Psoas muscle (tissue), 8 donors: ENCODE data around the gene TYW1B. TPM values are rescaled to one million over a fixed set of nuclear protein-coding genes. Genes with fewer than 3 reads are reported as not detected.
"Not testable (repeated sequence)": the region's sequence is repeated elsewhere in the genome, so short reads cannot be mapped to it uniquely, and the experiment has no call there.

Experiments
- ATAC-seq, 4 donors: fragments of 200-7000 bp; cut with Tn5 transposase; one replicate each; pipeline ENCODE4 v1.9.1; 2020; ENCODE audit warnings: moderate library complexity in 3 of 4, mild to moderate bottlenecking in 2 of 4
- DNase-seq, 2 donors: peaks; one replicate each; pipeline ENCODE4 v3.0.0-alpha.2; 2020
- H3K27ac ChIP-seq: fragments of 200-600 bp; one replicate; pipeline ENCODE4 v1.8.0; 2022
- H3K27me3 ChIP-seq, 3 donors: fragments of 200-600 bp in 1 of 3; one replicate each; pipeline versions ENCODE4 v1.6.1 to v1.8.0; 2013 to 2022; ENCODE audit warnings: low read length in 2 of 3, mild to moderate bottlenecking in 2 of 3, moderate library complexity in 1 of 3; ENCODE audit not compliant: insufficient read depth in 3 of 3
- H3K36me3 ChIP-seq, 2 donors: fragments of 200-600 bp in 1 of 2; one replicate each; pipeline versions ENCODE4 v1.6.1 to v1.8.0; 2013 to 2022; ENCODE audit warnings: low read depth in 1 of 2, mild to moderate bottlenecking in 1 of 2, moderate library complexity in 1 of 2; ENCODE audit not compliant: insufficient read depth in 1 of 2
- H3K4me1 ChIP-seq: fragments of 200-600 bp; one replicate; pipeline ENCODE4 v1.8.0; 2022
- H3K4me3 ChIP-seq: fragments of 200-600 bp; one replicate; pipeline ENCODE4 v1.8.0; 2022; ENCODE audit warnings: mild to moderate bottlenecking
- H3K9me3 ChIP-seq: fragments of 200-600 bp; one replicate; pipeline ENCODE4 v1.8.0; 2022
- WGBS, 3 donors: extraction: QIAGEN DNeasy Blood & Tissue Kit; methylation state at CpG; one replicate each; pipeline versions ENCODE4 v1.1.6 to v1.1.7; 2013; 5-methylcytosine and 5-hydroxymethylcytosine counted together
- intact Hi-C, 2 donors: fragments of 100-400 bp; cut with DNase I; formaldehyde crosslinking; loops; one replicate each; pipeline versions ENCODE4 v1.11.0 to v1.14.2; 2022
- polyA plus RNA-seq, 3 donors: library from polyadenylated mRNA; stranded (reverse); fragments of 200-250 nt; gene quantifications; one replicate each; pipeline ENCODE4 v1.2.3, GENCODE V29; 2013
- total RNA-seq, 4 donors: library from RNA; stranded (reverse); fragmentation: NEBNext Ultra II Directional in 2 of 4; extraction: Animal tissue kit (Norgen Biotek cat#: 25700) in 2 of 4; gene quantifications; one replicate each; pipeline versions ENCODE4 v1.2.1 to v1.2.4, GENCODE V29; 2021 to 2023
- TF ChIP-seq, protein P1 (sequence below): fragments of 200-600 bp; IDR thresholded peaks from one replicate; pipeline ENCODE4 v1.8.0; 2022; ENCODE audit warnings: antibody characterized with exemption
- donor health status: healthy with polysubstance abuse.
- donor health status: DM: no; HTN: no; CAD: no; lungs with moderate emphysema.
- donor health status: Bipolar disorder and iron deficiency.
- donor health status: healthy.
- donor health status: DM: yes; HTN: yes; CAD: no.
- donor health status: DM: no; HTN: no; CAD: no.
- donor health status: DM: no; HTN: no; CAD: no.
- donor health status: DM: yes; HTN: yes; CAD: no.

The TYW1B gene
- total and polyA plus RNA-seq, 7 donors, result 1.1 to 6.5 (median 1.9) TPM

DNA sequence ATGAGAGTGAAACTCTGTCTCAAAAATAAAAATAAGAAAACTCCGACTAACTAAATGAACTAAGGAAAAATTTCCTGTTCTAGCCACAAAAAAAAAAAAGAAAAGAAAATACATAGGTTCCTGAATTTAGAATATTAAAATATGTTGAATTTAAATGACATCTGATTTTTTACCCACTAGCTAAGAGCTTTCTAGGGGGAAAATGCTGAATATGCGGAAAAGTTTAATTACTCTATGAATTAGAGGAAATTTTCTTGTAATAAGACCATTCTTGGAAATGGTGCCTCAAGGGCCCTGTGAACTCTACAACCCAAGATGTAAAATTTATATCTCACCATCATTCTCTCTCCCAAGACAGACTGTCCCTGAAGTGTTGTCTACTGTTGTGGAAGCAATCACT lies 250.9 kb downstream of the TYW1B start:
- H3K27ac ChIP-seq, result no peak overlapping the region
- no peaks in the 10 kb centered on the region for H3K27me3 ChIP-seq
- no peak for DNase-seq
- H3K4me1 ChIP-seq, result no peaks in the 10 kb centered on the region
- H3K9me3 ChIP-seq, result no peaks in the 10 kb centered on the region
- TF ChIP-seq, protein P1, sequence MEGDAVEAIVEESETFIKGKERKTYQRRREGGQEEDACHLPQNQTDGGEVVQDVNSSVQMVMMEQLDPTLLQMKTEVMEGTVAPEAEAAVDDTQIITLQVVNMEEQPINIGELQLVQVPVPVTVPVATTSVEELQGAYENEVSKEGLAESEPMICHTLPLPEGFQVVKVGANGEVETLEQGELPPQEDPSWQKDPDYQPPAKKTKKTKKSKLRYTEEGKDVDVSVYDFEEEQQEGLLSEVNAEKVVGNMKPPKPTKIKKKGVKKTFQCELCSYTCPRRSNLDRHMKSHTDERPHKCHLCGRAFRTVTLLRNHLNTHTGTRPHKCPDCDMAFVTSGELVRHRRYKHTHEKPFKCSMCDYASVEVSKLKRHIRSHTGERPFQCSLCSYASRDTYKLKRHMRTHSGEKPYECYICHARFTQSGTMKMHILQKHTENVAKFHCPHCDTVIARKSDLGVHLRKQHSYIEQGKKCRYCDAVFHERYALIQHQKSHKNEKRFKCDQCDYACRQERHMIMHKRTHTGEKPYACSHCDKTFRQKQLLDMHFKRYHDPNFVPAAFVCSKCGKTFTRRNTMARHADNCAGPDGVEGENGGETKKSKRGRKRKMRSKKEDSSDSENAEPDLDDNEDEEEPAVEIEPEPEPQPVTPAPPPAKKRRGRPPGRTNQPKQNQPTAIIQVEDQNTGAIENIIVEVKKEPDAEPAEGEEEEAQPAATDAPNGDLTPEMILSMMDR, result no peak
- no peaks in the 10 kb centered on the region for H3K36me3 ChIP-seq
- H3K4me3 ChIP-seq, result no peak overlapping the region
- whole genome bisulfite sequencing, 3 donors, result 97% methylated on average over 2 of the region's 2 CpGs
- ATAC-seq, result no peak
- intact Hi-C loops, result no loop called here

DNA sequence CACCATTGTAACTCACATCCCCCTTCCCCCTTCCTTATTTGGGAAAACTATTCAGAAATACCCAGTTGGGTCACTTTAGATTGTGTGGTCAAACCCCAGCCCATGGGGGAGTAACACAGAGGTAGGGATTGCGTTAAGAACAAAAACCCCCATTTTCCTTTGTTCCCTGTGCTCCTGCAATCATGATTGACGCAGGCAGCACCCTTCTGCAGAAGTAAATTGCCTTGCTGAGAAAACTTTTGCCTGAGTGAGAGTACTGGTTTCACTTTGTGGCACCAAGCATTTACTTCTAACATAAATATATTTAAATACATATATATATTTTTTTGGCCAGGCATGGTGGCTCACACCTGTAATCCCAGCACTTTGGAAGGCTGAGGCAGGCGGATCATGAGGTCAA lies 266.0 kb downstream of the TYW1B start:
- 93 to 99% (median 95%) methylated on average over 3 of the region's 3 CpGs for WGBS, 3 donors
- H3K27me3 ChIP-seq, H3K27ac ChIP-seq, intact Hi-C loops, ATAC-seq, H3K36me3 ChIP-seq, DNase-seq, H3K4me3 ChIP-seq, H3K9me3 ChIP-seq, H3K4me1 ChIP-seq: not testable (repeated sequence)

DNA sequence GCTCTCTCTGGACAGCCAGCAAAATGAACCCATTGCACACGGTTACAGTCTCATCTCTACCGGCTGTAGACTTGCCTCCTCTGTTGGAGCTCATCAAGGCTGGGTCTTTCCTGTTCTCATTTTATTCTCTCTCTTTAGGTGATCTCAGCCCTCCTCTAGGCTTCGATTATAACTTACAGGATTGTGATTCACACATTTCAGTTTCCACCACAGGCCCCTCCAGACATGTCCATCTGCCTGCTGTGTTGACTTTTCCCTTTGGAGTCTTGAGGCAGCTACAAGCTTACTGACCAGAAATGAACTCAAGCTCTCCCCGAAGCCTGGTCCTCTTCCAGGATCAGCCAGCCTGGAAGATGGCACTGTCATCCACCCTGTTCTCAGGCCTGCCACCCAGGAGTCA lies 268.5 kb downstream of the TYW1B start:
- H3K36me3 ChIP-seq, H3K9me3 ChIP-seq, DNase-seq, H3K27ac ChIP-seq, H3K27me3 ChIP-seq, H3K4me1 ChIP-seq, intact Hi-C loops, ATAC-seq, H3K4me3 ChIP-seq: not testable (repeated sequence)
- 92 to 96% (median 95%) methylated on average over 3 of the region's 4 CpGs for WGBS, 3 donors

DNA sequence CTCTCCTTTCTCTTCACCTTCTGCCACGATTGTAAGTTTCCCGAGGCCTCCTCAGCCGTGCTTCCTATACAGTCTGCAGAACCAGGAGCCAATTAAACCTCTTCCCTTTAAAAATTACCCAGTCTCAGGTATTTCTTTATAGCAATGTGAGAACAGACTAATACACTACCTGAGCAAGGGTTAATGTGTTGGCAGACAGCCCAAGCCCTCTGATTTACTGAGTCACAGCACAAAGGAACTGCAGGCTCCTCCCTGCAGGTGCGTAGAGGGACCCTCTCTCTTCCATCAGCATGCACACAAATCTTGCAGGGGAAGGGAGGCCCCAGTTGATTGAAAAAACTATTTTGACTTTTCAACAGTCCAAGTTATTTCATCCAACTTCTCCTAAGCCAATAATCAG lies 271.3 kb downstream of the TYW1B start:
- H3K4me1 ChIP-seq, H3K4me3 ChIP-seq, H3K27me3 ChIP-seq, H3K9me3 ChIP-seq, intact Hi-C loops, H3K36me3 ChIP-seq, H3K27ac ChIP-seq, ATAC-seq, DNase-seq: not testable (repeated sequence)
- 72 to 76% (median 73%) methylated on average over 4 of the region's 4 CpGs for WGBS, 3 donors

DNA sequence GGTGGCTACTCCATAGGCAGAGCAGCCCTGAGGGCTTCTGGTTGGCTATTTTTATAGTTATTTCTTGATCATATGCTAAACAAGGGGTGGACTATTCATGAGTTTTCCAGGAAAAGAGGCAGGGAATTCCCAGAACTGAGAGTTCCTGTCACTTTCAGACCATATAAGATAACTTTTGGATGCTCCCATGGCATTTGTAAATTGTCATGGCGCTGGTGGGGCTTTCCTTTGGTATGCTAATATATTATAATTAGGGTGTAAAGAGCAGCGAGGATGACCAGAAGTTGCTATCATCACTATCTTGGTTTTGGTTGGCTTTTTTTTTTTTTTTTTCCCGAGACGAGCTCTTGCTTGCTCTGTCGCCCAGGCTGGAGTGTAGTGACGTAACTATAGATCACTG lies 272.8 kb downstream of the TYW1B start:
- H3K36me3 ChIP-seq, H3K9me3 ChIP-seq, intact Hi-C loops, H3K27ac ChIP-seq, DNase-seq, ATAC-seq, H3K27me3 ChIP-seq, H3K4me3 ChIP-seq, H3K4me1 ChIP-seq: not testable (repeated sequence)
- 87 to 94% (median 89%) methylated on average over 4 to 6 of the region's 6 CpGs for WGBS, 3 donors

DNA sequence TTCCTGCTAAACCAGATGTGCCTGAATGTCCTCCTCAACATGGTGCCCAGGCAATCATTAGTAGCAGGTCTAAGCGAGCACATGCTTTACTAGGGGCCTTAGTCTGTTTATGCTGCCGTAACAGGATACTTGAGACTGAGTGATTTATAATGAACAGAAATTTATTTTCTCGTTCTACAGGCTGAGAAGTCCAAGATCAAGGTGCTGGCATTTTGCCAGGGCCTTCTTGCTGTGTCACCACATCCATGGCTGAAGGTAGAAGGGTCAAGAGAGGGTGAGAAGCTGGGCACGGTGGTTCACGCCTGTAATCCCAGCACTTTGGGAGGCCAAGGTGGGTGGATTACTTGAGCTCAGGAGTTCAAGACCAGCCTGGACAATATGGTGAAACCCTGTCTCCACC lies 273.6 kb downstream of the TYW1B start:
- H3K4me3 ChIP-seq, H3K4me1 ChIP-seq, H3K27ac ChIP-seq, DNase-seq, H3K36me3 ChIP-seq, H3K9me3 ChIP-seq, ATAC-seq, H3K27me3 ChIP-seq, intact Hi-C loops: not testable (repeated sequence)
- WGBS, 3 donors, result 64 to 77% (median 76%) methylated on average over 4 to 5 of the region's 5 CpGs

DNA sequence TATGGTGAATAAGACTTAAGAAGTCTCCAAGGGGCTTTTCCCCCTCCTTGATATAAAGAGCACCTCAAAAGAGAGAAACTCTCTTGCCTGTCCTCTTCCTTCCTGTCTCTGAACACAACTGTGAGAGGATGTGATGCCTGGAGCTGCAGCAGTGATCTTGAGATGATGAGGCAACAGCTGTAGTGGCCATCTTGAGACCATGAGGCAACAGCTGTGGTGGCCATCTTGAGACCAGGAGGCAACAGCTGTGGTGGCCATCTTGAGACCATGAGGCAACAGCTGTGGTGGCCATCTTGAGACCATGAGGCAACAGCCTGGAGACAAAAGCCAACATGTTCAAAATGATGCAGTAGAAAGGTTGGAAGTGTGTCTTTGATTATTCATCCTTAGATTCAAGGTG lies 277.5 kb downstream of the TYW1B start:
- H3K4me1 ChIP-seq, H3K9me3 ChIP-seq, DNase-seq, H3K36me3 ChIP-seq, H3K4me3 ChIP-seq, H3K27me3 ChIP-seq, ATAC-seq, intact Hi-C loops, H3K27ac ChIP-seq: not testable (repeated sequence)

DNA sequence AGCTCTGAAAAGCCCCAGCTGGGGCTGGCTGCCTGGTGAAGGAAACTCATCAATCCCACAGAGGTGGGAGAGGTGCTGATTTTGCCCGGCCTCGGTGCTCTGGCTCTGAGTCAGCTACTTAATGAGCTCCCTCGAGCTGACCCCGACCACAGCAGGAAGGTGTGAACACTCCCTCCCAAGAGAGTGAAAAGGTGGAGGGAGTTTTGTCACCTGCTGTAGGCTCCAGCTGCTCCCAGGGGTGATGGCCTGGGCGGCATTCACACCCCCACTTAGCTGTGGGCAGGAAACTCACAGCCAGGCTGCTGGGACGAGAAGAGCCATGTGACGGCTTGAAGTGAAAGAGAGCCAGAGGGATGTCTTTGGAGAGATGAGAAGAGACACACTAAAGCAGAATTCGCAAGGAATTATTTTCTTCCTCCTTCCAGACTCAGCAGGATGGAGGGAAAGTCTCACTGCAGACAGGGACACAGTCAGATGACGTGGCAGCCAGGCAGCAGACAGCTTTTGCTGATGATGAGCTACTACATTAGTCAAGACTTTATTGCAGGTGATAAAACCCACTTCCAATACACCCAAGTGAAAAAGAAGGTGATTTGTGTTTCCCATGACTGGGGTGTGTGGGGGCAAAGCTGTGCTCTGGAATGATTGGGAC lies 281.3 kb downstream of the TYW1B start:
- H3K27me3 ChIP-seq, H3K4me1 ChIP-seq, H3K36me3 ChIP-seq, H3K4me3 ChIP-seq, intact Hi-C loops, H3K9me3 ChIP-seq, ATAC-seq, H3K27ac ChIP-seq, DNase-seq: not testable (repeated sequence)
- WGBS, 3 donors, result 29 to 37% (median 35%) methylated on average over 9 of the region's 9 CpGs

DNA sequence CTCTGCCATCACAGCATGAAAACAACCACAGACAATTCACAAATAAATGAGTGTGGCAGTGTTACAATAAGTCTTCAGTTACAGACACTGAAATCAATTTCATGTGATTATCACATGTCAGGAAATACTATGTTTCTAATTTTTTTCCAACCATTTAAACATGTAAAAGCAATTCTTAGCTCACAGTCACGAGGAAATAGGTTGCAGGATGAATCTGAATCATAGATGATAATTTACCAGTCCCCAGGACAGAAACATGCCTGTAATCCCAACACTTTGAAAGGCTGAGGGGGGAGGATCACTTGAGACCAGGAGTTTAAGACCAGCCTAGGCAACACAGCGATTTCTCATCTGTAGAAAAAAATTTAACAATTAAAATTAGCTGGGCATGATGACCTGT lies 283.5 kb downstream of the TYW1B start:
- H3K4me1 ChIP-seq, H3K27ac ChIP-seq, H3K4me3 ChIP-seq, H3K9me3 ChIP-seq, DNase-seq, intact Hi-C loops, H3K27me3 ChIP-seq, ATAC-seq, H3K36me3 ChIP-seq: not testable (repeated sequence)
- WGBS, 3 donors, result 44 to 51% (median 46%) methylated on average over 2 of the region's 2 CpGs
